ENCODE measurements around the gene TNS3. TPM values are rescaled to one million over a fixed set of nuclear protein-coding genes. Genes with fewer than 3 reads are reported as not detected.
"Not testable (repeated sequence)": the region's sequence is repeated elsewhere in the genome, so short reads cannot be mapped to it uniquely, and the experiment has no call there.

The TNS3 gene
- total RNA-seq, 1 experiment from 2014 or later = 61.7 TPM

- in situ Hi-C loops (cut with HindIII; ENCODE audit: low pct_unique_long_range_greater_than_20kb, low sequenced_read_pairs) = no loop called here
- no peak for DNase-seq (ENCODE audit: low read depth, low spot score)
Observed at GRCh38 chr7:47262881-47263280, 319.0 kb downstream of the TNS3 start.

- in situ Hi-C loops (cut with HindIII; ENCODE audit: low pct_unique_long_range_greater_than_20kb, low sequenced_read_pairs); DNase-seq (ENCODE audit: low read depth, low spot score): not testable (repeated sequence)
Observed at GRCh38 chr7:47262160-47262559, 319.8 kb downstream of the TNS3 start.

GRCh38 chr7:47260270-47260669 lies 321.6 kb downstream of the TNS3 start:
- in situ Hi-C loops (cut with HindIII; ENCODE audit: low pct_unique_long_range_greater_than_20kb, low sequenced_read_pairs) = no loop called here
- no peak for DNase-seq (ENCODE audit: low read depth, low spot score)

GRCh38 chr7:47259682-47260081 lies 322.2 kb downstream of the TNS3 start:
- no peak for DNase-seq (ENCODE audit: low read depth, low spot score)
- in situ Hi-C loops (cut with HindIII; ENCODE audit: low pct_unique_long_range_greater_than_20kb, low sequenced_read_pairs) = no loop called here

- in situ Hi-C loops (cut with HindIII; ENCODE audit: low pct_unique_long_range_greater_than_20kb, low sequenced_read_pairs) = no loop called here
- no peak for DNase-seq (ENCODE audit: low read depth, low spot score)
Observed at GRCh38 chr7:47258798-47259197, 323.1 kb downstream of the TNS3 start.

GRCh38 chr7:47256016-47256415 lies 325.9 kb downstream of the TNS3 start:
- peak; percentile 80 for DNase-seq (ENCODE audit: low read depth, low spot score)
- in situ Hi-C loops (cut with HindIII; ENCODE audit: low pct_unique_long_range_greater_than_20kb, low sequenced_read_pairs) = no loop called here

GRCh38 chr7:47255441-47255840 lies 326.5 kb downstream of the TNS3 start:
- no peak for DNase-seq (ENCODE audit: low read depth, low spot score)
- in situ Hi-C loops (cut with HindIII; ENCODE audit: low pct_unique_long_range_greater_than_20kb, low sequenced_read_pairs) = no loop called here

- in situ Hi-C loops (cut with HindIII; ENCODE audit: low pct_unique_long_range_greater_than_20kb, low sequenced_read_pairs) = no loop called here
Observed at GRCh38 chr7:47255007-47255406, 326.9 kb downstream of the TNS3 start.

GRCh38 chr7:47254081-47254977 lies 327.6 kb downstream of the TNS3 start:
- peak; percentile 67 for DNase-seq (ENCODE audit: low read depth, low spot score)
- in situ Hi-C loops (cut with HindIII; ENCODE audit: low pct_unique_long_range_greater_than_20kb, low sequenced_read_pairs) = no loop called here

More at GRCh38 chr7:47255007-47255406, 326.9 kb downstream of the TNS3 start:
- DNase-seq (ENCODE audit: low read depth, low spot score) = no peak

GRCh38 chr7:47253650-47254080 lies 328.2 kb downstream of the TNS3 start:
- peak; percentile 87 for DNase-seq (ENCODE audit: low read depth, low spot score)
- in situ Hi-C loops (cut with HindIII; ENCODE audit: low pct_unique_long_range_greater_than_20kb, low sequenced_read_pairs) = no loop called here

- DNase-seq (ENCODE audit: low read depth, low spot score) = peak; percentile 44
- in situ Hi-C loops (cut with HindIII; ENCODE audit: low pct_unique_long_range_greater_than_20kb, low sequenced_read_pairs) = no loop called here
Observed at GRCh38 chr7:47252675-47253074, 329.2 kb downstream of the TNS3 start.

- in situ Hi-C loops (cut with HindIII; ENCODE audit: low pct_unique_long_range_greater_than_20kb, low sequenced_read_pairs) = no loop called here
- no peak for DNase-seq (ENCODE audit: low read depth, low spot score)
Observed at GRCh38 chr7:47249361-47249760, 332.6 kb downstream of the TNS3 start.

GRCh38 chr7:47248797-47249196 lies 333.1 kb downstream of the TNS3 start:
- DNase-seq (ENCODE audit: low read depth, low spot score) = no peak
- in situ Hi-C loops (cut with HindIII; ENCODE audit: low pct_unique_long_range_greater_than_20kb, low sequenced_read_pairs) = no loop called here

GRCh38 chr7:47247132-47247531 lies 334.8 kb downstream of the TNS3 start:
- DNase-seq (ENCODE audit: low read depth, low spot score) = no peak
- in situ Hi-C loops (cut with HindIII; ENCODE audit: low pct_unique_long_range_greater_than_20kb, low sequenced_read_pairs) = no loop called here

GRCh38 chr7:47244692-47245091 lies 337.2 kb downstream of the TNS3 start:
- in situ Hi-C loops (cut with HindIII; ENCODE audit: low pct_unique_long_range_greater_than_20kb, low sequenced_read_pairs) = no loop called here
- DNase-seq (ENCODE audit: low read depth, low spot score) = no peak

- in situ Hi-C loops (cut with HindIII; ENCODE audit: low pct_unique_long_range_greater_than_20kb, low sequenced_read_pairs) = no loop called here
- no peak for DNase-seq (ENCODE audit: low read depth, low spot score)
Observed at GRCh38 chr7:47241112-47242065, 340.5 kb downstream of the TNS3 start.

- in situ Hi-C loops (cut with HindIII; ENCODE audit: low pct_unique_long_range_greater_than_20kb, low sequenced_read_pairs) = no loop called here
- DNase-seq (ENCODE audit: low read depth, low spot score) = no peak
Observed at GRCh38 chr7:47239931-47240421, 341.9 kb downstream of the TNS3 start.

GRCh38 chr7:47239034-47239433 lies 342.9 kb downstream of the TNS3 start:
- DNase-seq (ENCODE audit: low read depth, low spot score) = no peak
- in situ Hi-C loops (cut with HindIII; ENCODE audit: low pct_unique_long_range_greater_than_20kb, low sequenced_read_pairs) = no loop called here

Measured in SK-MEL-5 (cell line).